Activated T-helper 17 cell treated with anti-CD3 and anti-CD28 coated beads, Interleukin-2, amount 50 U/mL, for 72 hours (primary cell): ENCODE measurements around the gene KIAA0513. TPM values are rescaled to one million over a fixed set of nuclear protein-coding genes. Genes with fewer than 3 reads are reported as not detected.
"Not testable (repeated sequence)": the region's sequence is repeated elsewhere in the genome, so short reads cannot be mapped to it uniquely, and the experiment has no call there.

Source experiments
- ATAC-seq: fragments of 150-1000 bp; cut with Tn5 transposase; replicated peaks from 2 replicates; pipeline ENCODE4 v1.10.0; 2021; ENCODE audit warnings: mild to moderate bottlenecking, moderate library complexity
- H3K27ac Mint-ChIP-seq: one replicate; pipeline ENCODE4 v1.8.0; 2022; ENCODE audit warnings: mixed read lengths
- H3K27me3 Mint-ChIP-seq: one replicate; pipeline ENCODE4 v1.8.0; 2022; ENCODE audit warnings: mixed read lengths
- H3K36me3 Mint-ChIP-seq: one replicate; pipeline ENCODE4 v1.8.0; 2022; ENCODE audit warnings: low read depth, mild to moderate bottlenecking, mixed read lengths
- H3K4me1 Mint-ChIP-seq: one replicate; pipeline ENCODE4 v1.8.0; 2022; ENCODE audit warnings: mixed read lengths
- H3K4me3 Mint-ChIP-seq: one replicate; pipeline ENCODE4 v1.8.0; 2022; ENCODE audit warnings: mild to moderate bottlenecking, mixed read lengths
- H3K9me3 Mint-ChIP-seq: one replicate; pipeline ENCODE4 v1.8.0; 2022; ENCODE audit warnings: mixed read lengths
- total RNA-seq, 2 donors: library from RNA; stranded (reverse); gene quantifications; one replicate each; pipeline ENCODE4 v1.2.3, GENCODE V29; 2022

KIAA0513 gene
- total RNA-seq, 2 donors from 2014 or later: 3.9 to 9.6 TPM

DNA sequence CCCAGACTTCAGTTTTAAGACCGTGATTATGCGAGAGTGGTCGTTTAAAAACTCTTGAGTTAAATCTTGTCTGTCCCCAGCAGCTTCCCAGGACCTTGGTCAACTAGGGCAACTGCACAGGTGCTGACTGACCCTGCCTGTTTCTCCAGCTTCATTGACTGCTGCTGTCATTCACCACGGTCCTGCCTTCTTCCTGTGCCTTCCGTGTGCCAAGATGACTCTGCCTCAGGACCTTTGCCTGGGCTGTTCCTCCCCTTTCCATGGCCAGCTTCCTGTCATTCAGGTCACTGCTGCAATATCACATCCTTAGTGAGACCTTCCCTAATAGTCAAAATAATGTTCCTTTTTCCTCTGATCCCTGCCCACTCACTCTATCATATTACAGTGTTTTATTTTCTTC, 3.9 kb downstream of the KIAA0513 start:
- no peak overlapping the region for H3K4me3 Mint-ChIP-seq
- no peaks in the 10 kb centered on the region for H3K27me3 Mint-ChIP-seq
- ATAC-seq: no peak
- H3K27ac Mint-ChIP-seq: no peak overlapping the region
- H3K4me1 Mint-ChIP-seq: peaks cover 13% of the 10 kb centered on the region
- H3K36me3 Mint-ChIP-seq: peaks cover 5% of the 10 kb centered on the region
- no peaks in the 10 kb centered on the region for H3K9me3 Mint-ChIP-seq

DNA sequence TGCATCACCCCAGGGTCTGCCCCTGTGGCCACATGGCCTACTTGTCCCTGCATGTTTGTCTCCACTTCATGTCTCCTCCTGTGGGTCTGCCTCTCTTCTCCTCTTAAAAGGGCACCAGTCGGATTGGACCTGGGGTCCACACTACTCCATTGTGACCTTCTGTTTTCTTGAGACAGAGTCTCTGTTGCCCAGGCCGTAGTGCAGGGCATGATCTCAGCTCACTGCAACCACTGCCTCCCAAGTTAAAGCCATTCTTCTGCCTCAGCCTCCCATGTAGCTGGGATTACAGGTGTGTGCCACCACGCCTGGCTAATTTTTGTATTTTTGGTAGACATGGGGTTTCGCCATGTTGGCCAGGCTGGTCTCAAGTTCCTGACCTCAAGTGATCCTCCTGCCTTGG, 4.6 kb downstream of the KIAA0513 start:
- not testable (repeated sequence) for H3K27me3 Mint-ChIP-seq, H3K27ac Mint-ChIP-seq, ATAC-seq, H3K4me3 Mint-ChIP-seq, H3K9me3 Mint-ChIP-seq
- Mint-ChIP-seq H3K4me1 (peaks cover 20% of the 10 kb centered on the region), H3K36me3 (peaks cover 11% of the 10 kb centered on the region)

DNA sequence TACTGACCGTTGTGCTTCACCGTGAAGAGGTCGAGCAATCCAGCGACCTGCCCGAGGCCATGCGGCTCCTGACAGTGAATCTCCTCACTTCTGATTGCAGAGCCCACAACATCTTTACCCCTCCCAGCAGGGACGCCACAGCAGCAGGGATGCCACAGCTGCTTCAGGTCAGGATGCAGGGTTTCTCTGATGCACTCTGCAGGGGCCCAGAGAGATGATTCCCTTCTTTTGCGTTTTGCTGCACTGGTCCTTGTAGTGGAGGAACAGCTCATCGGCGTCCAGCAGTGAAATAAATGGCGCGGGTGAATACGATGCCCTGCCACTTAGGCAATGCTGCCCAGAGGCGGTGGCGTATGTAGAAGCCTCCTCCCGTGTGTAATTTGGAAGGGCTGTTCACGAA, 5.6 kb downstream of the KIAA0513 start:
- Mint-ChIP-seq H3K36me3 (peaks cover 16% of the 10 kb centered on the region), H3K9me3 (no peaks in the 10 kb centered on the region), H3K27me3 (no peaks in the 10 kb centered on the region), H3K27ac (no peak overlapping the region), H3K4me3 (no peak overlapping the region), H3K4me1 (peaks cover 21% of the 10 kb centered on the region)
- ATAC-seq: no peak

DNA sequence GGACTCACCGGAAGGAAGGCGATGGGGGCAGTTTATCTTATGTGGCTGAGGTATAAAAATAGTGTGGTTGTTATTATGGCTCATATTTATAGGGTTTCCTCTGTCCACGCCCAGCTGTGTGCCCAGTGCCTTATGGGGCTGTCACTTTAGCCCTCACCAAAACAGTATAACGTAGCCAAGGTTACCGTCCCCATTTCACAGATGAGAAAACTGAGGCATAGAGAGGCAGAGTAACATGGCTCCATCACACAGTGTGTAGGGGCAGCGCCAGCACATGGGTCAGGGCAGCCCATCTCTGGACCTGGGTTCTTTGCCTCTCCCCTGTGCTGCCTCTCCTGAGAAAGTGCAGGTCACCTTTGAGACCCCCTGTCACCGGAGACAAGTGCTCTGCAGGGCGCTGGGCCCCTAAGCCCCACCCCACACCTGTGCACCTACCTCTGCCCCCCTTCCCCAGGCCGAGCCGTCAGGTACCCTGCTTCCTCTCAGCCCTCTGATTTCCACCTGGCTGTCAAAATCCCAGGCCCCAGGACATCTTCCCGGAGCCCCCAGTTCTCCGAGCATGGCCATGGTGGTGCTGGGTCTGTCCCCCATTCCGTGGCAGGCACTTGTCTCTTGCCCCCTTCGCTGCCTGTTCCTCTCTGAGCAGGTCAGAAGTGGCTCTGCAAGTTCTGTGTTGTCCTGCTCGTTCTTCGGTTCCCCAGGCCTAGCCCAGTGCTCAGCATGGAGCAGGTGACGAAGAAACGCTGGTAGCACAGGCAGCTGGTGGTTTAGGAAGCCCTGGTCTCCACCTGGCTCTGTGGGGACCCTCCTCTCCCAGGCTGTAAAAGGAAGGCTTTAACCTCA, 7.2 kb downstream of the KIAA0513 start:
- Mint-ChIP-seq H3K4me3 (no peak overlapping the region), H3K4me1 (peaks cover 8% of the 10 kb centered on the region), H3K27ac (peak overlapping the region; percentile 37), H3K9me3 (no peaks in the 10 kb centered on the region), H3K36me3 (peaks cover 13% of the 10 kb centered on the region), H3K27me3 (no peaks in the 10 kb centered on the region)
- ATAC-seq: no peak

DNA sequence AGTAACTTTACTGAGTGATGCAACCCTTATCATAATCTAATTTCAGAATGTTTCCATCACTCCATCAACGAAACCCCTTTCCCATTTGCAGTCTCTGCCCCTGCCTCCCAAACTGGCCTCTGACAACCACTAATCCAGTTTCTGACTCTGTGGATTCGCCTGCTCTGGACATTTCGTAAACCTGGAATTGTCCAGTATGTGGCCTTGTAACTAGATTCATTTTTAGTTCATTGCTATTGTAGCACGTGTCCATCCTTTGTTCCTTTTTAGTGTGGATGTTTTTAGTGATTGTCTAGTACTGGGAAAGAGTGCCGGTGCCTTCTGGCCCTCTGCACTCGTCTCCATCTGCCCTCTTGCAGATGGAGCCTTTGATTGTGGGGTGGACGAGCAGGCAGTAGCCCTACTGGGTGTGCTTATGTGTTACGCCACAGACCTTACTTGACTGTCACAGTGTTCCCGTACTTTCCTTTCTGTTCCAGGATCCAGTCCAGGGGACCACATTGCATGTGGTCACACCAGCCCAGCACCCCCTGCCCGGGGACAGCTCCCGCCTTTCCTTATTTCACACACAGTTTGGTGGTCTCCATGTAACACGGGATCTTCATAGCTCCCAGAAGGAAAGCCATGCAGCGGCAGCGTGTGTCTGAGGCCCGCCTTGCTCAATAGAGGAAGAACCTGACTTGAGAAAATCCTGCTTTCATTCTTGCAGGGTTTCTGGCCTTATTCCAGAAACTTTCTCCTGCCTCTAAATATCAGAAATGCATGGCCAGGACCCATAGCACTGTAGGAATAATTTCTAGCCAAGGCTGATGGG, 8.8 kb downstream of the KIAA0513 start:
- Mint-ChIP-seq H3K9me3 (no peaks in the 10 kb centered on the region), H3K27me3 (no peaks in the 10 kb centered on the region), H3K4me3 (no peak overlapping the region), H3K27ac (peak overlapping the region; percentile 49), H3K4me1 (peaks cover 8% of the 10 kb centered on the region), H3K36me3 (peaks cover 13% of the 10 kb centered on the region)
- no peak for ATAC-seq

DNA sequence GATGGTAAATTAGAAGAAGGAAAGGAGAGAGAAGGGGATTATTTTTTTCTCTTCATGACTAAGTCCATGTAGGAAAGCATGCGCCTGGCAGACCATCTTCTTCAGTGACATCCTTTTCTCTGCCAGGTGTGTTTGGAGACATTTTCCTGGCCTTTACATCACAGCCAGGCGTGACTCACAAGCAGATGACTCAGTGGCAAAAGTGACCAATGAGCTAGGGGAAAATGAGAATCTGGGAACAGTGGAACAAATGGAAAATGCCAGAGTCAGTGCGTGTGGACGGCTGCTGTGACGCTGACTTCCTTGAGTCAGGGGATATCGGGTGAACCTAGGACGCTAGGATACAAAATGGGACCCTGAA, 9.4 kb downstream of the KIAA0513 start:
- Mint-ChIP-seq H3K36me3 (peaks cover 13% of the 10 kb centered on the region), H3K9me3 (no peaks in the 10 kb centered on the region), H3K4me1 (peaks cover 8% of the 10 kb centered on the region), H3K4me3 (no peak overlapping the region), H3K27ac (peak overlapping the region; percentile 49), H3K27me3 (no peaks in the 10 kb centered on the region)
- peak; percentile 28 for ATAC-seq

DNA sequence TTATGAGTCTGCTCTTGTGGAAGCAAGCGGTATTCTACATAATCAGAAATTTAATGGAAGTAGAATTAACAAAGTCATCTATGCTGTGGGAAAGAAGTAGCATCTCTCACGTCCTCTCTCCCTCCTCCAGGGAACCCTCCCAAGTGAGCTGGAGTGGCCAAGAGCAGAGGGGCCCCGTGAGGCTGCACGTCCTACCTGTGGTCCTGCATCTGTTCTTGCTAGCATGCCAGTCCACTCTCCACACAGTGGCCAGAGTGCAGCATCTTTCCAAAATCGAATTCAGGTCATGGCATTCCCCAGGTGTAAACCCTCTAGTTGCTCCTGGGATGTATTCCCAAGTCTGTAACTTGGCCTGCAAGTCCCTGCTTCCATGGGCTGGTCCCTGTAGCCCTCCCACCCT, 10.1 kb downstream of the KIAA0513 start:
- Mint-ChIP-seq H3K36me3 (peaks cover 13% of the 10 kb centered on the region), H3K4me3 (no peak overlapping the region), H3K27ac (peak overlapping the region; percentile 61), H3K27me3 (no peaks in the 10 kb centered on the region), H3K9me3 (no peaks in the 10 kb centered on the region), H3K4me1 (peaks cover 8% of the 10 kb centered on the region)
- ATAC-seq: no peak

DNA sequence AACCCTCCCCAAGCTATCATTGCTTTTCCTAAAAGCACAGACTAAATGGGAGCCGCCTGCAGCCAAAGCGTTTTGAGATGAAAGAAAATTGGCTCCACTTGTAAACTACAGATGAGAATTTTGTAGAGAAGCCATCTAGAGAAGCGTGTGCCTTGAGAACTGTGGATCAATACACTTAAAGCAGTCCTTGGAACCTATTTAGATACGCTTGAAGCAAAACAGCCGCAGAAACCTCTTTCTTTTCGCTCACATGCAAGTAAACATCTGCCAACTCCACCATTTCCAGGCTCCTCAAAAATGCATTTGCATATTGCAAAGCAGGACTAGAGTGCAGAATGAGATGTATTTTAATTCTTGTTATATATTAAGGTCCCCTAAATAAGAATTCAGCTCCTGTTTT, 13.1 kb downstream of the KIAA0513 start:
- H3K27ac Mint-ChIP-seq: no peak overlapping the region
- no peak overlapping the region for H3K4me3 Mint-ChIP-seq
- H3K9me3 Mint-ChIP-seq: no peaks in the 10 kb centered on the region
- H3K4me1 Mint-ChIP-seq: peaks cover 8% of the 10 kb centered on the region
- no peaks in the 10 kb centered on the region for H3K27me3 Mint-ChIP-seq
- no peak for ATAC-seq
- H3K36me3 Mint-ChIP-seq: peaks cover 13% of the 10 kb centered on the region

DNA sequence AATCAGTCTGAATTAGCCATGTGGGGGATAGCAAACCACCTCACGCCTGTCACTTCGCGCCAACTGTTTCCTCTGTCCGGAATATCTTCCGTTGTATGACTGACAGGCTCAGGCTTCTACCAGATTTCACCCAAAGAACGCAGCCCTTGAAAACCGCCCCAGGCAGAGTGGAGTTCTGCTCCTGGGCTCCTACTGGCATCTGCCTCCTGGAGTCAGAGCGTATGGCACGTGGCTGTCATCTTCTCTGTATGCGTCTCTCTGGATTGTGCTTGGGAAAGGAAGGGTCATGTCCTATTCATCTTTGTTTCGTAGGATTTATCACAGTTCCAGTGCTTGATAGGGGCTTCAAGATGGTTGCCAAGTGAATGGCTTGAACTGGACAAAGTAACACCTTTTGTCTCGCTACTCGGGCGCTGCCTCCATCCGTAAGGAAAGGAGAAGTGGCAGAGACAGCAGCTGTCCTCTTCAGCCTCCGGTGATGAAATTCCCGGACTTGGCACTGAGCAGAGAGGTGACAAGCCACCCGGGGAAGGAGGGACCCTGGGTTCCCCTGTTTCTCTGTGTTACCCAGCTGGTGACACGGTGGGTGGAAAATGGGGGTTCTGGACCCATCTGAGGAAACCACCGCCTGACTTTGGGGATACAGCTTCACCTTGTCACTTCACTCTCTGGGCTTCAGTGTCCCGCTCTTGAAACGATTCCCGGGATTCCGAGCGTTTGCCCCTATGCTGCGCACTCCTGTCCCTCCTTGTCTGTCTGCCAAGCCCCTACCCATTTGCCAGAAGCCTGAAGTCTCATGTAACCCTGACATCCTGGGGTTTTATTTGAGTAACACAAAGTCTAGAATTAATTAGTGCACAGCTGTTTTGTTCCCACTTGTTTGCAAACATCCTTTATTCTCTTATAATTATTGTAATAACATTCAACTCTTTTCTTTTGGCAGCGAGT, 13.9 kb downstream of the KIAA0513 start:
- H3K9me3 Mint-ChIP-seq: no peaks in the 10 kb centered on the region
- ATAC-seq: no peak

DNA sequence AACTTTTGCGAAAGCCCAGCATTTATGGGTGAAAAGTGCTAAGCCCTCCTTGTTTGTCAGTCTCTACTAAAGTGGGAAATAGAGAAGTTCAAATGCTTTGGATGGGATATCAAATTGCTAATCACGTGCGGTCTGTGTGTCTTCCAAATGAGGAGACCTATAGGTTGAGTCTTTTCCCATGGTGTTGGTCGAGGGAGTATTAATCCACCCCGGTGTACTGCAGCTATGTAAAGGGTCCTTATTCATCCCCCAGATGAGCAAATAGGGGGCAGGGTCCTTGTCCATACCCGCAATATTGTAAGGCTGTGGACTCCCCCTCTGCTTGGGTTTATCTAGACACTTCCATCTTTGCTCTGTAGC, 14.6 kb downstream of the KIAA0513 start:
- Mint-ChIP-seq H3K4me3 (no peak overlapping the region), H3K36me3 (peaks cover 7% of the 10 kb centered on the region), H3K4me1 (peaks cover 1% of the 10 kb centered on the region), H3K27me3 (no peaks in the 10 kb centered on the region), H3K9me3 (no peaks in the 10 kb centered on the region), H3K27ac (no peak overlapping the region)
- ATAC-seq: no peak

More for the DNA sequence above, 13.9 kb downstream of the KIAA0513 start:
- H3K27me3 Mint-ChIP-seq: no peaks in the 10 kb centered on the region
- H3K4me3 Mint-ChIP-seq: no peak overlapping the region
- H3K36me3 Mint-ChIP-seq: peaks cover 13% of the 10 kb centered on the region
- no peak overlapping the region for H3K27ac Mint-ChIP-seq
- peaks cover 8% of the 10 kb centered on the region for H3K4me1 Mint-ChIP-seq

DNA sequence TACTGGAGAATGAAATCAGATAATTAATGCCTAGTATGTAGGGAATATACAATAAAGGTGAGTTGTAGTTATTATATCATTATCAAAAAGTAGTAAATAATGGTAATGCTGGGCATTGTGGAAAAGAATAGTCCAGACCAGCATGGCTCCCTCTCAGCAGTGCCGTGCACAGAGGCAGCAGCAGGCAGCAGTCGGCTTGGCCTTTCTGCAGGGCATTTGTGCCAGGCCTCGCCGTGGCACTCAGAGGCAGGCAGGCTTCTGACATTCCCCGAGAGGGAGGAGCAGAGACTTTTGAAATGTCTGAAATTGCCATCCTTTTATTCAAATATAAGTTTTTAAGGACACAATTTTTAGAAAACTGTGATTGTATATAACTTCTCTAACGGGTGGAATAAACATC, 15.0 kb downstream of the KIAA0513 start:
- Mint-ChIP-seq H3K27me3 (no peaks in the 10 kb centered on the region), H3K36me3 (peaks cover 6% of the 10 kb centered on the region), H3K9me3 (no peaks in the 10 kb centered on the region), H3K4me3 (no peak overlapping the region), H3K4me1 (no peaks in the 10 kb centered on the region), H3K27ac (no peak overlapping the region)
- no peak for ATAC-seq

DNA sequence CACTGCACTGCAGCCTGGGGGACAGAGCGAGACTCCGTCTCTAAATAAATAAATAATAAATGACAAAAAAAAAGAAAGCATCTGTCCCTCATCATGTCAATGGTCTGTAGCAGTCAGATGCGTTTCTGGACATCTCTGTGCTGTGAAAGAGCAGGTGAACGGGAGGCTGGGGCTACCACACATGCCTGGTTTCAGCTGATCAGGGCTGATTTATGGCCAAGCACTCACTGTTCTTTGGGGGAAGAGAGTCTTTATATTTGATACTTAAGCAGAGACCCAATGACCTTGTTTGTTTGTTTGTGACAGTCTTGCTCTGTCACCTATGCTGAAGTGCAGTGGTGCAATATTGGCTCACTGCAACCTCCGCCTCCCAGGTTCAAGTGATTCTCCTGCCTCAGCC, 17.5 kb downstream of the KIAA0513 start:
- H3K27me3 Mint-ChIP-seq: no peaks in the 10 kb centered on the region
- H3K9me3 Mint-ChIP-seq: no peaks in the 10 kb centered on the region
- no peaks in the 10 kb centered on the region for H3K36me3 Mint-ChIP-seq
- H3K4me1 Mint-ChIP-seq: no peaks in the 10 kb centered on the region
- ATAC-seq: no peak
- no peak overlapping the region for H3K4me3 Mint-ChIP-seq
- no peak overlapping the region for H3K27ac Mint-ChIP-seq

DNA sequence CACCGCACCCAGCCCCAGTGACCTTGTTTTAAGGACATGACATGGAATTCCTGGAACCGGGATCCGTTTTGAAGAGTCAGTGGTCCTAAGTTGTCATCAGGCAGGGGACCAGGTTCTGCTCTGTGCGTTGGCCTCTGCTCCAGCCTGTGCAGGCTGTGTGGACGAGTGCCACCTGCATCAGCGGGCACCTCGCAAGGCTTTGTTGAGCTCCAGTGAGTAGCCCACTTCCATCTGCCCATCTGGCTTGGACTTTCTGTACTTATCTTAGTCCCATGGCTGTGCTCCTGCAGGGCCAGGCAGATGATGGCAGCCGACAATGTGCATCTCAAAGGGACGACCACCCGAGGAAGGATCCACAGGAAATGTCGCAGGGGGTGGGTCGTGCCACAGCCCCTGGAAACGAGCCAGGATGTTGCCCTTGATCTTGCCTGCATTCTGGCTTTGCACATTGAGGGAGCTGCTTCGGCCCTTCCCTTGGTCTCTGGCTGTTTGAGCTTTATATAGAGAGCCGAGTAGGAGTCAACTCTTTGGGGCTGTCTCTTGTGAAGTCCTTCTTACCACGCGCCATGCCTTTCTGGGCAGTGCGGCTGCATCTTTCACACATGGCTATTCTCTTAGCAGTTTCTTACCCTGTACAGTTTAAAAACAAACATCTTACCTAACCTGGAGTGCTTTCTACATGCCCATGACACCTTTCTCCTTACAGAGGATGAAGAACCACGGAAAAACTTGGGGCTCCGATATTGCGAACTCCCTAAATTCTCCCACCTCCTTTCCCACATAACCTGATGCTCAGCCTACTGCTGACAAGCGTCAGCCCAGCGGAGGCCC, 18.3 kb downstream of the KIAA0513 start:
- H3K4me1 Mint-ChIP-seq: no peaks in the 10 kb centered on the region
- H3K36me3 Mint-ChIP-seq: no peaks in the 10 kb centered on the region
- no peak for ATAC-seq
- H3K27me3 Mint-ChIP-seq: no peaks in the 10 kb centered on the region
- no peaks in the 10 kb centered on the region for H3K9me3 Mint-ChIP-seq
- H3K27ac Mint-ChIP-seq: no peak overlapping the region
- H3K4me3 Mint-ChIP-seq: no peak overlapping the region
